ENCODE measurements around the gene B4GALT4. TPM values are rescaled to one million over a fixed set of nuclear protein-coding genes. Genes with fewer than 3 reads are reported as not detected.
"Not testable (repeated sequence)": the region's sequence is repeated elsewhere in the genome, so short reads cannot be mapped to it uniquely, and the experiment has no call there.

B4GALT4 gene
- total and polyA plus RNA-seq, 3 donors from 2014 or later, result 13.5 to 19.4 (median 17.7) TPM

GRCh38 chr3:119243712-119244111 is 3.0 kb upstream of the B4GALT4 start:
- DNase-seq, result no peak
- TF ChIP-seq CTCF (IDR thresholded peaks at IDR 0.05), result no peak
- TF ChIP-seq POLR2A (IDR thresholded peaks at IDR 0.05), result no peak
- Histone ChIP-seq H3K4me1 (no peaks in the 10 kb centered on the region), H3K36me3 (ENCODE audit: low read depth, missing control alignments) (no peaks in the 10 kb centered on the region), H3K27me3 (no peaks in the 10 kb centered on the region), H3K4me3 (no peak overlapping the region), H3K9me3 (no peaks in the 10 kb centered on the region), H3K27ac (no peak overlapping the region)
- intact Hi-C loops (cut with DNase I; ENCODE audit: low total_unique reads), result no loop called here

- H3K27ac ChIP-seq; H3K4me3 ChIP-seq; H3K4me1 ChIP-seq; H3K9me3 ChIP-seq; H3K36me3 ChIP-seq (ENCODE audit: low read depth, missing control alignments); intact Hi-C loops (cut with DNase I; ENCODE audit: low total_unique reads); H3K27me3 ChIP-seq; DNase-seq: not testable (repeated sequence)
- 24 to 64% methylated on average over 7 of the region's 7 CpGs for WGBS, 2 donors
These were observed 2.4 kb upstream of the B4GALT4 start for GRCh38 chr3:119243058-119243529.

GRCh38 chr3:119242387-119243057 is 1.8 kb upstream of the B4GALT4 start:
- intact Hi-C loops (cut with DNase I; ENCODE audit: low total_unique reads), result not testable (repeated sequence)

GRCh38 chr3:119240101-119240590 is 532 bp downstream of the B4GALT4 start:
- peak overlapping the region; percentile 90 to 94 for H3K4me3 ChIP-seq
- H3K27ac ChIP-seq, result peak overlapping the region; percentile 91 to 95
- no peaks in the 10 kb centered on the region for H3K4me1 ChIP-seq
- peak; percentile 59 for DNase-seq
- intact Hi-C loops (cut with DNase I; ENCODE audit: low total_unique reads), result no loop called here
- WGBS, 2 donors, result 0 to 2% methylated on average over 14 to 15 of the region's 16 CpGs
- no peaks in the 10 kb centered on the region for H3K9me3 ChIP-seq
- H3K27me3 ChIP-seq, result no peaks in the 10 kb centered on the region
- H3K36me3 ChIP-seq (ENCODE audit: low read depth, missing control alignments), result no peaks in the 10 kb centered on the region
- TF ChIP-seq CTCF (IDR thresholded peaks at IDR 0.05) (no peak), POLR2A (IDR thresholded peaks at IDR 0.05) (no peak)

More at GRCh38 chr3:119242387-119243057, 1.8 kb upstream of the B4GALT4 start:
- not testable (repeated sequence) for DNase-seq; H3K36me3 ChIP-seq (ENCODE audit: low read depth, missing control alignments); H3K4me1 ChIP-seq; H3K9me3 ChIP-seq; H3K27ac ChIP-seq; H3K27me3 ChIP-seq
- peak overlapping the region; percentile 18 to 47 for H3K4me3 ChIP-seq
- WGBS, 2 donors, result 40 to 90% methylated on average over 2 to 26 of the region's 49 CpGs

GRCh38 chr3:119239206-119239820 is 1.4 kb downstream of the B4GALT4 start:
- DNase-seq, result no peak
- WGBS, 2 donors, result 38 to 55% methylated on average over 5 of the region's 5 CpGs
- Histone ChIP-seq H3K9me3 (no peaks in the 10 kb centered on the region), H3K27me3 (no peaks in the 10 kb centered on the region), H3K27ac (peak overlapping the region in 1 of 2 donors; percentile 95), H3K36me3 (ENCODE audit: low read depth, missing control alignments) (no peaks in the 10 kb centered on the region), H3K4me1 (no peaks in the 10 kb centered on the region), H3K4me3 (peak overlapping the region in 1 of 2 donors; percentile 90)
- intact Hi-C loops (cut with DNase I; ENCODE audit: low total_unique reads), result no loop called here
- TF ChIP-seq CTCF (IDR thresholded peaks at IDR 0.05) (no peak), POLR2A (IDR thresholded peaks at IDR 0.05) (no peak)
